Measurements from ENCODE around the gene ASB2. TPM values are rescaled to one million over a fixed set of nuclear protein-coding genes. Genes with fewer than 3 reads are reported as not detected.

ASB2 gene
- polyA plus RNA-seq, 1 donor from 2014 or later = 0.26 TPM

- no peaks in the 10 kb centered on the region for H3F3A ChIP-seq (ENCODE audit: insufficient read depth, low read length, poor library complexity, severe bottlenecking)
- TF ChIP-seq RAD21 (conservative IDR thresholded peaks at IDR 0.05) = no peak
- TF ChIP-seq, protein P1, sequence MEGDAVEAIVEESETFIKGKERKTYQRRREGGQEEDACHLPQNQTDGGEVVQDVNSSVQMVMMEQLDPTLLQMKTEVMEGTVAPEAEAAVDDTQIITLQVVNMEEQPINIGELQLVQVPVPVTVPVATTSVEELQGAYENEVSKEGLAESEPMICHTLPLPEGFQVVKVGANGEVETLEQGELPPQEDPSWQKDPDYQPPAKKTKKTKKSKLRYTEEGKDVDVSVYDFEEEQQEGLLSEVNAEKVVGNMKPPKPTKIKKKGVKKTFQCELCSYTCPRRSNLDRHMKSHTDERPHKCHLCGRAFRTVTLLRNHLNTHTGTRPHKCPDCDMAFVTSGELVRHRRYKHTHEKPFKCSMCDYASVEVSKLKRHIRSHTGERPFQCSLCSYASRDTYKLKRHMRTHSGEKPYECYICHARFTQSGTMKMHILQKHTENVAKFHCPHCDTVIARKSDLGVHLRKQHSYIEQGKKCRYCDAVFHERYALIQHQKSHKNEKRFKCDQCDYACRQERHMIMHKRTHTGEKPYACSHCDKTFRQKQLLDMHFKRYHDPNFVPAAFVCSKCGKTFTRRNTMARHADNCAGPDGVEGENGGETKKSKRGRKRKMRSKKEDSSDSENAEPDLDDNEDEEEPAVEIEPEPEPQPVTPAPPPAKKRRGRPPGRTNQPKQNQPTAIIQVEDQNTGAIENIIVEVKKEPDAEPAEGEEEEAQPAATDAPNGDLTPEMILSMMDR (IDR thresholded peaks at IDR 0.05; ENCODE audit: poor library complexity, severe bottlenecking) = no peak
- TF ChIP-seq TAF1 (IDR thresholded peaks at IDR 0.05; ENCODE audit: low read depth) = no peak
- TF ChIP-seq POLR2AphosphoS5 (IDR thresholded peaks at IDR 0.05) = no peak
- no peak for TF ChIP-seq EZH2 (IDR thresholded peaks at IDR 0.05; ENCODE audit: borderline replicate concordance, insufficient read depth, low read length, poor library complexity, severe bottlenecking)
- TF ChIP-seq REST (IDR thresholded peaks at IDR 0.05; ENCODE audit: borderline replicate concordance) = no peak
- no peak for TF ChIP-seq EP300 (conservative IDR thresholded peaks at IDR 0.05; ENCODE audit: poor library complexity, severe bottlenecking)
- no peak for TF ChIP-seq SMC3 (conservative IDR thresholded peaks at IDR 0.05; ENCODE audit: poor library complexity)
- TF ChIP-seq MXI1 (conservative IDR thresholded peaks at IDR 0.05; ENCODE audit: poor library complexity, severe bottlenecking) = no peak
- H2AFZ ChIP-seq (ENCODE audit: low read depth, low read length) = no peak overlapping the region
- H3K79me2 ChIP-seq (replicated peaks; ENCODE audit: insufficient read depth, low read length) = no peaks in the 10 kb centered on the region
- no peak overlapping the region for H3K9ac ChIP-seq (ENCODE audit: low read length)
- H4K20me1 ChIP-seq (ENCODE audit: insufficient read depth) = no peaks in the 10 kb centered on the region
- H3K27ac ChIP-seq (ENCODE audit: low read length) = no peak overlapping the region
- no peaks in the 10 kb centered on the region for H3K27me3 ChIP-seq (ENCODE audit: insufficient read depth, low read depth, low read length)
- H3K36me3 ChIP-seq (ENCODE audit: insufficient read depth, low read length) = no peaks in the 10 kb centered on the region
- H3K4me3 ChIP-seq (ENCODE audit: low read length) = no peak overlapping the region
- no peaks in the 10 kb centered on the region for H3K9me2 ChIP-seq (ENCODE audit: insufficient read depth, low read length)
- H3K4me2 ChIP-seq (ENCODE audit: low read length) = no peak overlapping the region
- H3K9me3 ChIP-seq (ENCODE audit: low read length) = no peaks in the 10 kb centered on the region
These were observed 12.7 kb downstream of the ASB2 start for GRCh38 chr14:93963692-93964091.

- no peaks in the 10 kb centered on the region for H3K9me2 ChIP-seq (ENCODE audit: insufficient read depth, low read length)
- H3K36me3 ChIP-seq (ENCODE audit: insufficient read depth, low read length) = no peaks in the 10 kb centered on the region
- no peak overlapping the region for H3K27ac ChIP-seq (ENCODE audit: low read length)
- no peaks in the 10 kb centered on the region for H3K27me3 ChIP-seq (ENCODE audit: insufficient read depth, low read depth, low read length)
- H3K4me3 ChIP-seq (ENCODE audit: low read length) = no peak overlapping the region
- no peak overlapping the region for H2AFZ ChIP-seq (ENCODE audit: low read depth, low read length)
- TF ChIP-seq MXI1 (conservative IDR thresholded peaks at IDR 0.05; ENCODE audit: poor library complexity, severe bottlenecking) (no peak), TAF1 (IDR thresholded peaks at IDR 0.05; ENCODE audit: low read depth) (no peak), POLR2AphosphoS5 (IDR thresholded peaks at IDR 0.05) (no peak)
- no peaks in the 10 kb centered on the region for H3K9me3 ChIP-seq (ENCODE audit: low read length)
- no peak overlapping the region for H3K4me2 ChIP-seq (ENCODE audit: low read length)
- no peaks in the 10 kb centered on the region for H3F3A ChIP-seq (ENCODE audit: insufficient read depth, low read length, poor library complexity, severe bottlenecking)
- H3K9ac ChIP-seq (ENCODE audit: low read length) = no peak overlapping the region
- H3K79me2 ChIP-seq (replicated peaks; ENCODE audit: insufficient read depth, low read length) = no peaks in the 10 kb centered on the region
- H4K20me1 ChIP-seq (ENCODE audit: insufficient read depth) = no peaks in the 10 kb centered on the region
These were observed 13.4 kb downstream of the ASB2 start for GRCh38 chr14:93962701-93963601.
